Gastroesophageal sphincter (tissue), 4 donors: ENCODE results near the gene RABAC1. TPM values are rescaled to one million over a fixed set of nuclear protein-coding genes. Genes with fewer than 3 reads are reported as not detected.
"Not testable (repeated sequence)": the region's sequence is repeated elsewhere in the genome, so short reads cannot be mapped to it uniquely, and the experiment has no call there.

Experiments used
- ATAC-seq: fragments of 150-250 bp; one replicate; pipeline ENCODE4 v1.9.1; 2016; ENCODE audit warnings: mild to moderate bottlenecking, moderate library complexity
- H3K27ac ChIP-seq, 4 donors: fragments of 200-600 bp; sonication (generic) in 3 of 4; 1 replicate in 3 of 4; 2 replicates in 1 of 4; pipeline ENCODE4 v1.5.1; 2016 to 2019
- H3K27me3 ChIP-seq: fragments of 200-600 bp; sonication (generic); one replicate; pipeline ENCODE4 v1.5.1; 2019
- H3K36me3 ChIP-seq, 2 donors: fragments of 200-600 bp; sonication (generic); one replicate each; pipeline ENCODE4 v1.5.1; 2019; ENCODE audit warnings: control low read depth in 1 of 2
- H3K4me1 ChIP-seq, 3 donors: fragments of 200-600 bp; sonication (generic); 1 replicate in 2 of 3; 2 replicates in 1 of 3; pipeline ENCODE4 v1.5.1; 2016 to 2019; ENCODE audit warnings: control low read depth in 2 of 3
- H3K4me3 ChIP-seq, 2 donors: fragments of 200-600 bp; sonication (generic); one replicate each; pipeline ENCODE4 v1.5.1; 2019; ENCODE audit warnings: mild to moderate bottlenecking in 1 of 2, moderate library complexity in 1 of 2
- H3K9me3 ChIP-seq, 3 donors: fragments of 200-600 bp; sonication (generic); one replicate each; pipeline ENCODE4 v1.5.1; 2017 to 2019; ENCODE audit warnings: control low read depth in 2 of 3
- EP300 ChIP-seq: sonication (generic); formaldehyde crosslinking; IDR thresholded peaks from one replicate; pipeline ENCODE4 v1.6.1; 2017; ENCODE audit warnings: antibody characterized with exemption, mild to moderate bottlenecking
- POLR2A ChIP-seq, 2 donors: fragments of 450-650 bp; IDR thresholded peaks; one replicate each; pipeline ENCODE4 v1.6.1; 2017; ENCODE audit warnings: antibody characterized with exemption in 2 of 2, mild to moderate bottlenecking in 2 of 2, moderate library complexity in 1 of 2
- POLR2AphosphoS5 ChIP-seq: sonication (generic); formaldehyde crosslinking; IDR thresholded peaks from one replicate; pipeline ENCODE4 v1.6.1; 2017; ENCODE audit warnings: antibody characterized with exemption
- WGBS, 2 donors: methylation state at CpG; one replicate each; pipeline ENCODE4 v1.1.5; 2018; ENCODE audit warnings: low coverage in 1 of 2; 5-methylcytosine and 5-hydroxymethylcytosine counted together
- total RNA-seq, 4 donors: library from RNA; depleted of rRNA; stranded (reverse); fragments of >200 nt; gene quantifications; one replicate each; pipeline ENCODE4 v1.1.0, GENCODE V29; 2016
- TF ChIP-seq, protein P1 (sequence below), 4 experiments: fragments of 200-600 bp in 2 of 4; fragments of 450-650 bp in 2 of 4; sonication (generic) in 1 of 4; IDR thresholded peaks; one replicate each; pipeline ENCODE4 v1.5.1; 2017 to 2019; ENCODE audit warnings: antibody characterized with exemption in 4 of 4, mild to moderate bottlenecking in 2 of 4, moderate library complexity in 2 of 4

Gene RABAC1
- total RNA-seq, 4 donors from 2014 or later = 150 to 215 (median 201) TPM

DNA sequence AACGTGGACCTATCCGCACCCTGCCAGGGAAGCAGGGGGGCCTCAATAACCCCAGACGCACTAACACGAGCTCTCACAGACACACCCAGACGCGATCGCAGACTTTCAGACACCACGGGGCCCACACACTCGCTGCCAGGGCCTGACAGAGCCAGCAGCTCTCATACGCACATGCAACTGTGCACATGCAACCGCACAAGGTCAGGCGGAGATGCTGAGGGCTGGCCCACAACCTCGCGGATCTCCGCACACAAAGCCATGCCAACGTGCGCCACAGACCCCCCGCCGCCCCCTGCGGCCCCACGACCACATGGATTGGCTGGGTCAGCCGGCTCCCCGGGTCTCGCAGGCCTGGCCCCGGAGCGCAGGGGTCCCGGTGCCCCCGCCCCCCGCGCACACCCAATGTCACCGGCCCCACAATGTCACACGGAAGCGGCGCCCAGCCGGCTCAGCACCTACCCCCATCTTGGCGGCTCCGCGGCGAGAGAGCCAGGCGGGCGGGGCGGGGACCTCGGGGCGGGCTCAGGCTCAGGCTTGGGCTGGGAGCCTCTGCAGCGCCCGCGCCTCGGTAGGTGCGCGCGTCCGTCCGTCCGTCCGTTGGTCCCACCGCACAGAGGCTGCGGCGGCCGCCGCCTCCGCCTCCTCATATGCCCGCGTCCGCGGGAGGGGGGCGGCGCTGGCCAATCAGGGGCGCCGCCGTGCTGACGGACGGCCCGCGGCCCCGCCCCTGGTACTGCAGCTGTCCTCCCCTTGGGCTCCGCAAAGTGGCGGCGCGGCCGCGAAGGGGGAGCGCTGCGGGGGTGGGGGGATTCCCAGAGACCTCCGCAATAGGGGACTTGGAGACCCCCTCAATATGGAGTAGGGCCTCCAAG is 34.7 kb upstream of the RABAC1 start, which contains the start of gene ATP1A3:
Gene ATP1A3, minus strand, starts transcription at position 619 of the 872 bp plus-strand sequence. Its CDS starts 154 bp downstream, at position 465.
- Histone ChIP-seq H3K36me3 (no peaks in the 10 kb centered on the region), H3K4me1 (peaks cover 0 to 36% (median 19%) of the 10 kb centered on the region in 3 donors), H3K9me3 (no peaks in the 10 kb centered on the region), H3K27ac (no peak within 1 kb of the TSS), H3K4me3 (peak within 1 kb of the TSS in 1 of 2 donors; percentile 50), H3K27me3 (peaks cover 85% of the 10 kb centered on the region)
- no peak for TF ChIP-seq POLR2AphosphoS5
- TF ChIP-seq, protein P1, sequence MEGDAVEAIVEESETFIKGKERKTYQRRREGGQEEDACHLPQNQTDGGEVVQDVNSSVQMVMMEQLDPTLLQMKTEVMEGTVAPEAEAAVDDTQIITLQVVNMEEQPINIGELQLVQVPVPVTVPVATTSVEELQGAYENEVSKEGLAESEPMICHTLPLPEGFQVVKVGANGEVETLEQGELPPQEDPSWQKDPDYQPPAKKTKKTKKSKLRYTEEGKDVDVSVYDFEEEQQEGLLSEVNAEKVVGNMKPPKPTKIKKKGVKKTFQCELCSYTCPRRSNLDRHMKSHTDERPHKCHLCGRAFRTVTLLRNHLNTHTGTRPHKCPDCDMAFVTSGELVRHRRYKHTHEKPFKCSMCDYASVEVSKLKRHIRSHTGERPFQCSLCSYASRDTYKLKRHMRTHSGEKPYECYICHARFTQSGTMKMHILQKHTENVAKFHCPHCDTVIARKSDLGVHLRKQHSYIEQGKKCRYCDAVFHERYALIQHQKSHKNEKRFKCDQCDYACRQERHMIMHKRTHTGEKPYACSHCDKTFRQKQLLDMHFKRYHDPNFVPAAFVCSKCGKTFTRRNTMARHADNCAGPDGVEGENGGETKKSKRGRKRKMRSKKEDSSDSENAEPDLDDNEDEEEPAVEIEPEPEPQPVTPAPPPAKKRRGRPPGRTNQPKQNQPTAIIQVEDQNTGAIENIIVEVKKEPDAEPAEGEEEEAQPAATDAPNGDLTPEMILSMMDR (IDR thresholded peaks at IDR 0.05) = no peak
- peak; percentile 45 for ATAC-seq
- WGBS, 2 donors = no CpG with 5 or more reads among the region's 84 CpGs

DNA sequence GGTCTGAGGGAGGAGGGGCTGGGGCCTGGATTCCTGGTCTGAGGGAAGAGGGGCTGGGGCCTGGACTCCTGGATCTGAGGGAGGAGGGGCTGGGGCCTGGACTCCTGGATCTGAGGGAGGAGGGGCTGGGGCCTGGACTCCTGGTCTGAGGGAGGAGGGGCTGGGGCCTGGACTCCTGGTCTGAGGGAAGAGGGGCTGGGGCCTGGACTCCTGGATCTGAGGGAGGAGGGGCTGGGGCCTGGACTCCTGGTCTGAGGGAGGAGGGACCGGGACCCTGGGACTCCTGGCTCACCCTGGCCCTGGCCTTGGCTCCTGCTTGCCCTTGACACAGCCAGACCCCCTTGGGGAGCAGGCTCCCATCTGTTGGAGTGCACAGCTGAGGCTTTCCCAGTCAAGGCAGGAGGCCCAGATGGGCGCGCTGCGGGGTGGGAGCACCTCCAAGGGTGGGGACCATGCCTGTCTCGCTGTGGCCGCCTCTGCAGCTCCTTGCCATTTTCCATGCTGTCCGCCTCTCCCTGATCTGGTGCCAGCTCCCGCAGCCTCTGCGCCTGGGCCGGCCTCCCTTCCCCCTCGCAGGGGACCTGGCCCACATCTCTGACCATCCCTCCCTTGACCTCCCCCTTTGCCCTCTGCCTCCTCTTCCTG is 32.9 kb upstream of the RABAC1 start:
- H3K27ac ChIP-seq, H3K9me3 ChIP-seq, H3K36me3 ChIP-seq, H3K4me3 ChIP-seq, ATAC-seq: not testable (repeated sequence)
- H3K4me1 ChIP-seq = peaks cover 0 to 18% (median 10%) of the 10 kb centered on the region in 3 donors
- WGBS, 2 donors = 70% methylated on average over 5 of the region's 11 CpGs; no CpG with 5 or more reads in 1 of the 2 donors
- peaks cover 67% of the 10 kb centered on the region for H3K27me3 ChIP-seq

DNA sequence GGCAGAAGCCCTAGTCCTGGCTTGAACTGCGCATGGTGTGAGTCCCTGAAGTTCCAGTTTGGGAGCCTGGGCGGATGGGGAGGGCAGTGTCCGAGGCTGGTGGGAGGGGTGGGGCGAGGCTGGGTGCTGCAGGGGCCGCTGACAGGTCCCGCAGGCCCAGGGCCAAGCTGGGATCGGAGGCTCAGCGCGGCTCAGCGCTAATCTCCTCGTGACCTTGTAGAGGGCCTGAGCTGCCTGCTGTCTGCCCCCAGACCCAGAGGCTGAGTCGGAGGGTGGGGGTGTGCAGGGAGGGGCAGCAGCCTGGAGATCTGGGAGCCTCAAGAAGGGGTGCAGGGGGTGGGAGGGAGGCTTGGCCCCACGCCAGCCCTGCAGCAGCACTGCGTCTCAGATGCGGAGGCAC is 31.9 kb upstream of the RABAC1 start:
- H3K27me3 ChIP-seq = peaks cover 57% of the 10 kb centered on the region
- H3K4me3 ChIP-seq = no peak overlapping the region
- 20% methylated on average over 1 of the region's 15 CpGs; no CpG with 5 or more reads in 1 of the 2 donors for WGBS, 2 donors
- no peak for TF ChIP-seq POLR2A (IDR thresholded peaks at IDR 0.05)
- TF ChIP-seq, protein P1 (IDR thresholded peaks at IDR 0.05) = no peak
- no peak for TF ChIP-seq POLR2AphosphoS5
- TF ChIP-seq EP300 = no peak
- no peak overlapping the region for H3K27ac ChIP-seq
- no peaks in the 10 kb centered on the region for H3K9me3 ChIP-seq
- ATAC-seq = no peak
- H3K36me3 ChIP-seq = no peaks in the 10 kb centered on the region
- peaks cover 0 to 15% (median 10%) of the 10 kb centered on the region in 3 donors for H3K4me1 ChIP-seq

DNA sequence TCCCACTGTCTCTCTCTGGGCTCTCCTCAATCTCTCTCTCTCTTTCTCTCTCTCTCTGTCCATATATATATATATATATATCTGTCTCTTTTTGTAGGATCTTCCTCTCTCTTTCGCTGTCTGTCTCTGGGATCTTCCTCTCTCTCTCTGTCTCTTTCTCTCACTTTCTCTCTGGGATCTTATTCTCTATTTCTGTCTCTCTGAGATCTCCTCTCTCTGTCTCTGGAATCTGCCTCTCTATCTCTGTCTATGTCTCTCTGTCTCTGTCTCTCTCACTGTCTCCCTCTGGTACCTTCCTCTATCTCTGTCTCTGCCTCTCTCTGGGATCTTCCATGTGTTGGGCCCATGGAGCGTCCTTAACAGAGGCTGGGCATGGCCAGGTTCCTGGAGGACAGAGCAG is 31.5 kb upstream of the RABAC1 start:
- no peak overlapping the region for H3K27ac ChIP-seq
- peaks cover 0 to 15% (median 10%) of the 10 kb centered on the region in 3 donors for H3K4me1 ChIP-seq
- no peaks in the 10 kb centered on the region for H3K36me3 ChIP-seq
- no peak overlapping the region for H3K4me3 ChIP-seq
- 61 to 86% methylated on average over 1 to 2 of the region's 2 CpGs for WGBS, 2 donors
- ATAC-seq = no peak
- H3K27me3 ChIP-seq = peaks cover 52% of the 10 kb centered on the region
- H3K9me3 ChIP-seq = no peaks in the 10 kb centered on the region
- no peak for TF ChIP-seq POLR2AphosphoS5
- TF ChIP-seq, protein P1 (IDR thresholded peaks at IDR 0.05) = no peak
- no peak for TF ChIP-seq POLR2A (IDR thresholded peaks at IDR 0.05)

DNA sequence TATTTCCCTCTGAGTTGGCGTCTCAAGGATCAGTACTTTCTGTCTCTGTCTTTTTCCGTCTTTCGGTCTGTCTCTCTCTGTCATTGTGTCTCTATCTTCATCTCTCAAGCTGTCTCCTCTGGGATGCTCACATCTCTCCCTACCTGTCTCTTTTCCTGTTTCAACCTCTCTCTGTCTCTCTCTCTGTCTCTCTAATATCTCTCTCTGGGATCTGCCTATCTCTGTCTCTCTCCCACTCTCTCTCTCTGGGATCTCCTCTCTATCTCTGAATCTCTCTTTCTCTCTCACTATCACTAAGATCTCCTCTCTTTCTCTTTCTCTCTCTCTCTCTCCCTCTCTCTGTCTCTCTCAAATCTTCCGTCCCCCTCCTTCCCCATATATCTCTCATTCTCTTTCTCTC is 30.9 kb upstream of the RABAC1 start:
- no peak overlapping the region for H3K4me3 ChIP-seq
- ATAC-seq = no peak
- TF ChIP-seq POLR2AphosphoS5 (no peak), POLR2A (IDR thresholded peaks at IDR 0.05) (no peak)
- TF ChIP-seq, protein P1 (IDR thresholded peaks at IDR 0.05) = no peak
- no peaks in the 10 kb centered on the region for H3K36me3 ChIP-seq
- WGBS, 2 donors = 70 to 77% methylated on average over 4 of the region's 4 CpGs
- H3K9me3 ChIP-seq = no peaks in the 10 kb centered on the region
- H3K4me1 ChIP-seq = peaks cover 0 to 15% (median 10%) of the 10 kb centered on the region in 3 donors
- peaks cover 47% of the 10 kb centered on the region for H3K27me3 ChIP-seq
- no peak overlapping the region for H3K27ac ChIP-seq
